ENCODE data around the gene TIAM1. TPM values are rescaled to one million over a fixed set of nuclear protein-coding genes. Genes with fewer than 3 reads are reported as not detected.

Gene TIAM1
- total RNA-seq, 6 donors from 2014 or later: 13.4 to 32.1 (median 19.5) TPM

DNA sequence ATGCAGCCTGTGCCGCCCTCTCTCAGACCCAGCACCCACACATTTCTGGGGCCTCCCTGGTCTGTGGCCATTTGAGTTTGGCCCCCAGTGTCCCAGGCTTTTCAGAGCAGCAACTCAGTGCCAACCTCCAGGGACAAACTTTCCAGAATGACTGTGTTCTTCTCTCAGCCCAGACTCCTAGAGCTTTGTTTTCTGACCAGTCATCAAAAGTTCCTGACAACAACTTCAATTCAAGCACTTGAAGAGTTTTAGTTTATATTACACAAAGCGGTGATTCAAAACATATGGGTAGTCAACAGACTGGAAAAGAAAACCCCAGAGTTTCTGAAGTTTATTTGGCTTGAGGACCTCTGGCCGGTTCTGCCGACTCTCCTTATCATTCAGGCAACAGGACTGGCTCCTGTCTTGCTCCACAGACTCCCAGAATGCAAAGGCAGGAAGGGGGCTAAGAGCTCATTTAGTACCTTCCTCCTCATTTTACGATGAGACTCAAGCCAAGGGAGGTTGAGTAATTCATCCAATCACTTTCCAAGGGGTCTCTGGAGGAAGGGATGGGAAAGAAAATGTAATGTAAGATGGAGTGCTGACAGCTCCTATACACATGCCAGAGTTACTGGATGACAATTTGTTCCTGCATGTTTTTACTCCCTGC, 27.0 kb upstream of the TIAM1 start:
- peak in 1 of 2 donors; percentile 50 for ATAC-seq (ENCODE audit: low FRiP score in 2 of 2)

DNA sequence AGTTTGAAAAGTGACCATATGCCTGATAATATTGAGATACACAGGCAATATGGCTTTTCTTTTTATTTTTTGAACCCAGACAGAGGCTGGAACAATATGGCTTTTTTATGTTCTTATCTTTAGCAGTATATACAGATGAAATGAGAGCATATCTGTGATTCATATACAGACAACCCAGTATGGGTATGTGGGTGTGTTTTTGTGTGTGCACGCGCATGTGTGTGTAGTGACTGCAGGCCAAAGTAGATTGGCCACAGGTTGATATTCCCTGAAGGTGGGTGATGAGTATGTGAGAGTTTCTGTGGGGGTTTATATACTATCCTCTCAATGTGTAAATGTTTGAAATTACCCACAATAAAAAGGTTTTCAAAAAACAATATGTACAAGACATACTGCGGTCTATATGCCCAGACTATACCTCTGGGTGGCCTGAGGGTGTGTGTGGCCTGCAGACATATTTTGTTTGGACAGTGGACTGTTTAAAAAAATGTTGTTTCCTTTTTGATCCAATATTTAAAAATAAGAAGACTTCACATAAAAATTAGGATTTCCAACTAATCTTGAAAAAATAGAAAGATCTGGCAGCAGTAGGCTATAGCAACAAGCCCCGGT, 26.3 kb upstream of the TIAM1 start:
- H3K27ac ChIP-seq: no peak overlapping the region
- no peak for ATAC-seq (ENCODE audit: low FRiP score in 2 of 2)
- 91 to 93% methylated on average over 4 of the region's 4 CpGs for WGBS, 2 donors
- TF ChIP-seq POLR2A (IDR thresholded peaks at IDR 0.05): no peak
- no peak for TF ChIP-seq POLR2AphosphoS5 (IDR thresholded peaks at IDR 0.05)
- TF ChIP-seq, protein P1, sequence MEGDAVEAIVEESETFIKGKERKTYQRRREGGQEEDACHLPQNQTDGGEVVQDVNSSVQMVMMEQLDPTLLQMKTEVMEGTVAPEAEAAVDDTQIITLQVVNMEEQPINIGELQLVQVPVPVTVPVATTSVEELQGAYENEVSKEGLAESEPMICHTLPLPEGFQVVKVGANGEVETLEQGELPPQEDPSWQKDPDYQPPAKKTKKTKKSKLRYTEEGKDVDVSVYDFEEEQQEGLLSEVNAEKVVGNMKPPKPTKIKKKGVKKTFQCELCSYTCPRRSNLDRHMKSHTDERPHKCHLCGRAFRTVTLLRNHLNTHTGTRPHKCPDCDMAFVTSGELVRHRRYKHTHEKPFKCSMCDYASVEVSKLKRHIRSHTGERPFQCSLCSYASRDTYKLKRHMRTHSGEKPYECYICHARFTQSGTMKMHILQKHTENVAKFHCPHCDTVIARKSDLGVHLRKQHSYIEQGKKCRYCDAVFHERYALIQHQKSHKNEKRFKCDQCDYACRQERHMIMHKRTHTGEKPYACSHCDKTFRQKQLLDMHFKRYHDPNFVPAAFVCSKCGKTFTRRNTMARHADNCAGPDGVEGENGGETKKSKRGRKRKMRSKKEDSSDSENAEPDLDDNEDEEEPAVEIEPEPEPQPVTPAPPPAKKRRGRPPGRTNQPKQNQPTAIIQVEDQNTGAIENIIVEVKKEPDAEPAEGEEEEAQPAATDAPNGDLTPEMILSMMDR (IDR thresholded peaks at IDR 0.05): no peak
- TF ChIP-seq EP300 (IDR thresholded peaks at IDR 0.05): no peak
- H3K36me3 ChIP-seq: no peaks in the 10 kb centered on the region
- no peak for DNase-seq
- no peaks in the 10 kb centered on the region for H3K27me3 ChIP-seq
- H3K4me3 ChIP-seq: no peak overlapping the region
- H3K9me3 ChIP-seq: no peaks in the 10 kb centered on the region
- no peaks in the 10 kb centered on the region for H3K4me1 ChIP-seq

More for the DNA sequence above, 27.0 kb upstream of the TIAM1 start:
- TF ChIP-seq, protein P1 (IDR thresholded peaks at IDR 0.05): no peak
- no peak for TF ChIP-seq POLR2A (IDR thresholded peaks at IDR 0.05)
- no peak for TF ChIP-seq EP300 (IDR thresholded peaks at IDR 0.05)
- TF ChIP-seq POLR2AphosphoS5 (IDR thresholded peaks at IDR 0.05): no peak
- no peaks in the 10 kb centered on the region for H3K4me1 ChIP-seq
- no peaks in the 10 kb centered on the region for H3K27me3 ChIP-seq
- no peak for DNase-seq
- no peaks in the 10 kb centered on the region for H3K9me3 ChIP-seq
- WGBS, 2 donors: 62 to 68% methylated on average over 5 of the region's 5 CpGs
- no peak overlapping the region for H3K4me3 ChIP-seq
- no peaks in the 10 kb centered on the region for H3K36me3 ChIP-seq
- no peak overlapping the region for H3K27ac ChIP-seq

DNA sequence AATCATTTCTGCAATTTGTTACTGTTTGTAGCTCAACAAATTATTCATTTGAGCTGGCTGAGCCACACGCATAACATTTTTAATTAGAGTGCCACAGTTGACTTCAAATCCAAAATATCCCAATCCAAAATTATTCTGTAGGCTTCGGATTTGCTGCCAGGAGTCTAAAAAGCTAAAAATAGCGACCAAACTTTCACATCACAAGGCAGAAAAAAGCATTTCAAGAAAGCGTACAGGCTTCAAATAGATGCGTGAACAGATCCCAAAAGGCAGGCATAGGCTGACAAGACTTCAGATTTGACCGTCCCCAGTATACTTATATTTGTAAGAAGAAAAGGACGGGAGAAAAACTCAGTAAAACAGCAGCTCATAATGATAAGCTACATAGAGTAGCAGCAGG, 24.3 kb upstream of the TIAM1 start:
- H3K27ac ChIP-seq: no peak overlapping the region
- H3K9me3 ChIP-seq: no peaks in the 10 kb centered on the region
- no peak for ATAC-seq (ENCODE audit: low FRiP score in 2 of 2)
- DNase-seq: no peak
- TF ChIP-seq EP300 (IDR thresholded peaks at IDR 0.05) (no peak), POLR2AphosphoS5 (IDR thresholded peaks at IDR 0.05) (no peak), POLR2A (IDR thresholded peaks at IDR 0.05) (no peak)
- TF ChIP-seq, protein P1 (IDR thresholded peaks at IDR 0.05): no peak
- WGBS, 2 donors: 83 to 84% methylated on average over 7 of the region's 7 CpGs
- H3K4me3 ChIP-seq: no peak overlapping the region
- H3K4me1 ChIP-seq: no peaks in the 10 kb centered on the region
- H3K27me3 ChIP-seq: no peaks in the 10 kb centered on the region
- no peaks in the 10 kb centered on the region for H3K36me3 ChIP-seq

DNA sequence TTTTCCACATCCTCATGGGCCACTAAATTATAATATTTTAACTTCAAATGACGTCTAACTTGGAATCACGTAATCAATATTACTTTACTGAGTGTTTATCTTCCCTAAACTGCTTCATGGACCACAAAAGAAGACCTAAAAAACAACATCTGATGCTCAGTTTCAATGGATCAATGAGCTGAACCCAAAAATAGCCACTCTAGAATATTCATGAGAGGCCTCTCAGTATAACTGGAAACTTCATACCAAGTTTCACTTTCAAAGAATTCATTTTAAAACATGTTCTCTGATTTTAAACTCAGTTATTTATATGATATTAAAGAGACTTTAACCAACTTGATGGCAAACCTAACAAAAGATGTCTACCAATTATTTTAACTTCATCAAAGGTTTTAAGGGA, 23.7 kb upstream of the TIAM1 start:
- Histone ChIP-seq H3K27me3 (no peaks in the 10 kb centered on the region), H3K27ac (no peak overlapping the region), H3K9me3 (no peaks in the 10 kb centered on the region), H3K4me1 (no peaks in the 10 kb centered on the region), H3K36me3 (no peaks in the 10 kb centered on the region), H3K4me3 (no peak overlapping the region)
- TF ChIP-seq POLR2AphosphoS5 (IDR thresholded peaks at IDR 0.05): no peak
- TF ChIP-seq POLR2A (IDR thresholded peaks at IDR 0.05): no peak
- TF ChIP-seq EP300 (IDR thresholded peaks at IDR 0.05): no peak
- TF ChIP-seq, protein P1 (IDR thresholded peaks at IDR 0.05): no peak
- 95 to 96% methylated on average over 2 of the region's 2 CpGs for WGBS, 2 donors
- ATAC-seq (ENCODE audit: low FRiP score in 2 of 2) (no peak), DNase-seq (no peak)

DNA sequence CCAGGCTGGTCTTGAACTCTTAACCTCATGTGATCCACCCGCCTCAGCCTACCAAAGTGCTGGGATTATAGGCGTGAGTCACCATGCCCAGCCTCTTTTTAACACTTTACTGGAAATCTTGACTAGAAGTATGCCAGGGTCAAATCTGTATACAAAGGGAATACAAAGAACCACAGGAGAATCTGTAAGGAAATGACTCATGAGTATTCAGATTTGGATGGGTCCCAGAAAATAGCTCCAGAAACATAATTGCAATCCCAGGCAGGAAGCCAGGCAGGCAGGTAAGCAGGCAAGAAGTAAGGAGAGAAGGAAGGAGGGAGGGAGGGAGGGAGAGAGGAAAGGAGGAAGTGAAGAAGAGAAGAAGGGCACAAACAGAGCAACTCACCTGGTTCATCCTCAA, 22.8 kb upstream of the TIAM1 start:
- no peaks in the 10 kb centered on the region for H3K4me1 ChIP-seq
- no peak for ATAC-seq (ENCODE audit: low FRiP score in 2 of 2)
- TF ChIP-seq POLR2A (IDR thresholded peaks at IDR 0.05): no peak
- H3K27ac ChIP-seq: no peak overlapping the region
- no peaks in the 10 kb centered on the region for H3K9me3 ChIP-seq
- WGBS, 2 donors: 35 to 44% methylated on average over 2 of the region's 2 CpGs
- no peak overlapping the region for H3K4me3 ChIP-seq
- no peaks in the 10 kb centered on the region for H3K36me3 ChIP-seq
- DNase-seq: no peak
- H3K27me3 ChIP-seq: no peaks in the 10 kb centered on the region
